Measurements from ENCODE around the gene SOD2. TPM values are rescaled to one million over a fixed set of nuclear protein-coding genes. Genes with fewer than 3 reads are reported as not detected.
"Not testable (repeated sequence)": the region's sequence is repeated elsewhere in the genome, so short reads cannot be mapped to it uniquely, and the experiment has no call there.

The SOD2 gene
- total and polyA plus RNA-seq, 2 donors (not counting 1 experiment from before 2014, with no cell fraction given) = 66.0 to 94.7 TPM

- ChIA-PET CTCF (no interaction called here), POLR2A (no interaction called here)
- TF ChIP-seq EZH2 (IDR thresholded peaks at IDR 0.05; ENCODE audit: borderline replicate concordance, insufficient read depth, low read depth, low read length, poor library complexity, severe bottlenecking) = no peak
- no peak for TF ChIP-seq CTCF (IDR thresholded peaks at IDR 0.05)
- Histone ChIP-seq H3K9ac (ENCODE audit: low read length) (no peak overlapping the region), H3K9me3 (ENCODE audit: control extremely low read depth in 1 of 3, control insufficient read depth in 2 of 3, insufficient read depth in 1 of 3, low read length in 2 of 3) (peaks cover 0 to 12% (median 5%) of the 10 kb centered on the region in 3 donors), H2AFZ (ENCODE audit: insufficient read depth, low read depth, low read length, poor library complexity, severe bottlenecking) (no peak overlapping the region), H4K20me1 (ENCODE audit: control insufficient read depth, insufficient read depth, low read length, poor library complexity, severe bottlenecking) (no peaks in the 10 kb centered on the region), H3K79me2 (ENCODE audit: control insufficient read depth, insufficient read depth, low read length) (no peaks in the 10 kb centered on the region), H3K4me3 (ENCODE audit: control extremely low read depth in 1 of 5, extremely low read depth in 1 of 5, insufficient read depth in 1 of 5, low read depth in 2 of 5, low read length in 4 of 5) (no peak overlapping the region), H3K27ac (ENCODE audit: low read length in 2 of 2) (no peak overlapping the region), H3K36me3 (replicated peaks in 1 of 2; ENCODE audit: control extremely low read depth in 1 of 2, control insufficient read depth in 1 of 2, extremely low read depth in 1 of 2, insufficient read depth in 2 of 2, low read length in 1 of 2) (no peaks in the 10 kb centered on the region), H3K27me3 (replicated peaks in 1 of 4; ENCODE audit: control extremely low read depth in 1 of 4, control insufficient read depth in 3 of 4, insufficient read depth in 4 of 4, low read length in 3 of 4) (no peaks in the 10 kb centered on the region), H3K4me2 (replicated peaks; ENCODE audit: low read depth, low read length, poor library complexity, severe bottlenecking) (no peak overlapping the region), H3K4me1 (ENCODE audit: control insufficient read depth in 2 of 2, insufficient read depth in 2 of 2, low read length in 2 of 2) (no peaks in the 10 kb centered on the region)
- Mint-ChIP-seq H3K27me3 (no peaks in the 10 kb centered on the region), H3K4me3 (no peak overlapping the region), H3K9me3 (ENCODE audit: insufficient read depth) (peaks cover 7% of the 10 kb centered on the region), H3K4me1 (no peaks in the 10 kb centered on the region), H3K27ac (no peak overlapping the region)
- ATAC-seq (ENCODE audit: low read depth) = no peak
- no CpG with 5 or more reads among the region's 7 CpGs for WGBS (ENCODE audit: insufficient coverage)
- intact Hi-C loops (cut with micrococcal nuclease) = no loop called here
- no peak for DNase-seq
These were observed 27.0 kb downstream of the SOD2 start for GRCh38 chr6:159665868-159666635.

- DNase-seq; H3K9me3 ChIP-seq (ENCODE audit: control extremely low read depth in 1 of 3, control insufficient read depth in 2 of 3, insufficient read depth in 1 of 3, low read length in 2 of 3); H2AFZ ChIP-seq (ENCODE audit: insufficient read depth, low read depth, low read length, poor library complexity, severe bottlenecking); H3K4me1 ChIP-seq (ENCODE audit: control insufficient read depth in 2 of 2, insufficient read depth in 2 of 2, low read length in 2 of 2); H3K27ac Mint-ChIP-seq; POLR2A ChIA-PET; H3K27me3 ChIP-seq (replicated peaks in 1 of 4; ENCODE audit: control extremely low read depth in 1 of 4, control insufficient read depth in 3 of 4, insufficient read depth in 4 of 4, low read length in 3 of 4); H3K4me3 Mint-ChIP-seq; H3K9me3 Mint-ChIP-seq (ENCODE audit: insufficient read depth); H4K20me1 ChIP-seq (ENCODE audit: control insufficient read depth, insufficient read depth, low read length, poor library complexity, severe bottlenecking); H3K4me1 Mint-ChIP-seq; intact Hi-C loops (cut with micrococcal nuclease); H3K79me2 ChIP-seq (ENCODE audit: control insufficient read depth, insufficient read depth, low read length); H3K4me3 ChIP-seq (ENCODE audit: control extremely low read depth in 1 of 5, extremely low read depth in 1 of 5, insufficient read depth in 1 of 5, low read depth in 2 of 5, low read length in 4 of 5); H3K27ac ChIP-seq (ENCODE audit: low read length in 2 of 2); H3K36me3 ChIP-seq (replicated peaks in 1 of 2; ENCODE audit: control extremely low read depth in 1 of 2, control insufficient read depth in 1 of 2, extremely low read depth in 1 of 2, insufficient read depth in 2 of 2, low read length in 1 of 2); H3K9ac ChIP-seq (ENCODE audit: low read length); H3K27me3 Mint-ChIP-seq; ATAC-seq (ENCODE audit: low read depth); H3K4me2 ChIP-seq (replicated peaks; ENCODE audit: low read depth, low read length, poor library complexity, severe bottlenecking): not testable (repeated sequence)
- CTCF ChIA-PET = interaction anchor here (1.3 kb wide), 1 partner anchor 8 kb away, joined by 4 read pairs; no protein-coding TSS in a partner anchor
- WGBS (ENCODE audit: insufficient coverage) = no CpG with 5 or more reads among the region's 1 CpG
These were observed 29.6 kb downstream of the SOD2 start for GRCh38 chr6:159663368-159663889.

GRCh38 chr6:159661977-159662376 lies 31.1 kb downstream of the SOD2 start:
- H3K4me3 Mint-ChIP-seq; H3K27ac ChIP-seq (ENCODE audit: low read length in 2 of 2); H3K4me1 Mint-ChIP-seq; H4K20me1 ChIP-seq (ENCODE audit: control insufficient read depth, insufficient read depth, low read length, poor library complexity, severe bottlenecking); DNase-seq; H3K9ac ChIP-seq (ENCODE audit: low read length); H3K4me1 ChIP-seq (ENCODE audit: control insufficient read depth in 2 of 2, insufficient read depth in 2 of 2, low read length in 2 of 2); H3K4me3 ChIP-seq (ENCODE audit: control extremely low read depth in 1 of 5, extremely low read depth in 1 of 5, insufficient read depth in 1 of 5, low read depth in 2 of 5, low read length in 4 of 5); CTCF ChIA-PET; H3K79me2 ChIP-seq (ENCODE audit: control insufficient read depth, insufficient read depth, low read length); intact Hi-C loops (cut with micrococcal nuclease); H3K27me3 Mint-ChIP-seq; H3K9me3 ChIP-seq (ENCODE audit: control extremely low read depth in 1 of 3, control insufficient read depth in 2 of 3, insufficient read depth in 1 of 3, low read length in 2 of 3); H3K27ac Mint-ChIP-seq; H3K36me3 ChIP-seq (replicated peaks in 1 of 2; ENCODE audit: control extremely low read depth in 1 of 2, control insufficient read depth in 1 of 2, extremely low read depth in 1 of 2, insufficient read depth in 2 of 2, low read length in 1 of 2); H3K27me3 ChIP-seq (replicated peaks in 1 of 4; ENCODE audit: control extremely low read depth in 1 of 4, control insufficient read depth in 3 of 4, insufficient read depth in 4 of 4, low read length in 3 of 4); POLR2A ChIA-PET; H2AFZ ChIP-seq (ENCODE audit: insufficient read depth, low read depth, low read length, poor library complexity, severe bottlenecking); H3K4me2 ChIP-seq (replicated peaks; ENCODE audit: low read depth, low read length, poor library complexity, severe bottlenecking); ATAC-seq (ENCODE audit: low read depth); H3K9me3 Mint-ChIP-seq (ENCODE audit: insufficient read depth): not testable (repeated sequence)
- no CpG with 5 or more reads among the region's 1 CpG for WGBS (ENCODE audit: insufficient coverage)

Data from B cell (primary cell).